Uterus (tissue), 2 donors: Measurements from ENCODE around the gene OSTN.

Source experiments
- POLR2A ChIP-seq, 2 donors: fragments of 450-650 bp; IDR thresholded peaks; one replicate each; pipeline ENCODE4 v1.6.1; 2016; ENCODE audit warnings: antibody characterized with exemption in 2 of 2, mild to moderate bottlenecking in 1 of 2, moderate library complexity in 1 of 2
- TF ChIP-seq, protein P1 (sequence below), 4 experiments: fragments of 200-600 bp in 2 of 4; fragments of 450-650 bp in 2 of 4; sonication (generic) in 2 of 4; IDR thresholded peaks; one replicate each; pipeline ENCODE4 v1.5.1; 2016 to 2019; ENCODE audit warnings: antibody characterized with exemption in 4 of 4, mild to moderate bottlenecking in 2 of 4, moderate library complexity in 1 of 4

DNA sequence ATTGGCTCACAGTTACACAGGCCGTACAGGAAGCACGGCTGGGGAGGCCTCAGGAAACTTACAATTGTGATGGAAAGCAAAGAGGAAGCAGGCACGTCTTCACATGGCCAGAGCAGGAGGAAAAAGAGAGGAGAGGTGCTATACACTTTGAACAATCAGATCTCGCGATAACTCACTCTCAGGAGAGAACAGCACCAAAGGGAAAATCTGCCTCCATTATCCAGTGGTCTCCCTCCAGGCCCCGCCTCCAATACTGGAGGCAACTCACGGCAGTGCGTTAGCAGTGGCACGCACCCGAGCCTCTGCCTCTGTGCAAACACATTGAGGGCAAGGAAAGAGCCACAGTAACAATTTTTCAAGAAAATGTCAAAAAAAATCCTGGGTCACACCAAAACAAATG, 11.0 kb downstream of the OSTN start:
- TF ChIP-seq, protein P1, sequence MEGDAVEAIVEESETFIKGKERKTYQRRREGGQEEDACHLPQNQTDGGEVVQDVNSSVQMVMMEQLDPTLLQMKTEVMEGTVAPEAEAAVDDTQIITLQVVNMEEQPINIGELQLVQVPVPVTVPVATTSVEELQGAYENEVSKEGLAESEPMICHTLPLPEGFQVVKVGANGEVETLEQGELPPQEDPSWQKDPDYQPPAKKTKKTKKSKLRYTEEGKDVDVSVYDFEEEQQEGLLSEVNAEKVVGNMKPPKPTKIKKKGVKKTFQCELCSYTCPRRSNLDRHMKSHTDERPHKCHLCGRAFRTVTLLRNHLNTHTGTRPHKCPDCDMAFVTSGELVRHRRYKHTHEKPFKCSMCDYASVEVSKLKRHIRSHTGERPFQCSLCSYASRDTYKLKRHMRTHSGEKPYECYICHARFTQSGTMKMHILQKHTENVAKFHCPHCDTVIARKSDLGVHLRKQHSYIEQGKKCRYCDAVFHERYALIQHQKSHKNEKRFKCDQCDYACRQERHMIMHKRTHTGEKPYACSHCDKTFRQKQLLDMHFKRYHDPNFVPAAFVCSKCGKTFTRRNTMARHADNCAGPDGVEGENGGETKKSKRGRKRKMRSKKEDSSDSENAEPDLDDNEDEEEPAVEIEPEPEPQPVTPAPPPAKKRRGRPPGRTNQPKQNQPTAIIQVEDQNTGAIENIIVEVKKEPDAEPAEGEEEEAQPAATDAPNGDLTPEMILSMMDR (IDR thresholded peaks at IDR 0.05) = no peak
- TF ChIP-seq POLR2A (IDR thresholded peaks at IDR 0.05) = no peak
